GM18526 (cell line): ENCODE measurements around the gene ERC1.

ENCODE experiments used
- POLR2A ChIP-seq: IDR thresholded peaks from 3 replicates; pipeline ENCODE4 v1.6.1; 2011; ENCODE audit not compliant: insufficient read length; ENCODE audit errors: extremely low read depth

Gene ERC1

GRCh38 chr12:1515010-1515409 lies 524.0 kb downstream of the ERC1 start:
- TF ChIP-seq POLR2A = no peak

GRCh38 chr12:1515428-1515827 lies 524.4 kb downstream of the ERC1 start:
- no peak for TF ChIP-seq POLR2A

- TF ChIP-seq POLR2A = no peak
Measured at GRCh38 chr12:1517007-1517406, 526.0 kb downstream of the ERC1 start.

- no peak for TF ChIP-seq POLR2A
Measured at GRCh38 chr12:1517734-1518525, 526.9 kb downstream of the ERC1 start.

GRCh38 chr12:1518591-1519516 lies 527.8 kb downstream of the ERC1 start:
- no peak for TF ChIP-seq POLR2A

- TF ChIP-seq POLR2A = no peak
Measured at GRCh38 chr12:1519642-1520041, 528.6 kb downstream of the ERC1 start.

GRCh38 chr12:1523046-1523445 lies 532.0 kb downstream of the ERC1 start:
- no peak for TF ChIP-seq POLR2A

- TF ChIP-seq POLR2A = no peak
Measured at GRCh38 chr12:1523558-1524050, 532.6 kb downstream of the ERC1 start.

GRCh38 chr12:1525858-1526257 lies 534.8 kb downstream of the ERC1 start:
- no peak for TF ChIP-seq POLR2A

GRCh38 chr12:1527789-1528188 lies 536.8 kb downstream of the ERC1 start:
- no peak for TF ChIP-seq POLR2A

- no peak for TF ChIP-seq POLR2A
Measured at GRCh38 chr12:1528791-1529190, 537.8 kb downstream of the ERC1 start.

GRCh38 chr12:1529228-1529861 lies 538.3 kb downstream of the ERC1 start:
- no peak for TF ChIP-seq POLR2A

- peak; percentile 37 for TF ChIP-seq POLR2A
Measured at GRCh38 chr12:1529862-1530591, 539.0 kb downstream of the ERC1 start.

GRCh38 chr12:1530592-1531152 lies 539.6 kb downstream of the ERC1 start:
- TF ChIP-seq POLR2A = no peak
